Right atrium auricular region (tissue), 2 donors: ENCODE data around the gene ST7. TPM values are rescaled to one million over a fixed set of nuclear protein-coding genes. Genes with fewer than 3 reads are reported as not detected.

Experiments
- DNase-seq: peaks from one replicate; pipeline ENCODE4 v3.0.0-alpha.2; 2019; ENCODE audit warnings: low spot score
- H3K27ac ChIP-seq, 2 donors: fragments of 200-600 bp; sonication (generic); 1 replicate in 1 of 2; 2 replicates in 1 of 2; pipeline ENCODE4 v1.5.1; 2016 to 2019
- H3K27me3 ChIP-seq, 2 donors: fragments of 200-600 bp; sonication (generic); one replicate each; pipeline versions ENCODE4 v1.5.1 to v1.6.0; 2017 to 2019
- H3K36me3 ChIP-seq: fragments of 200-600 bp; sonication (generic); one replicate; pipeline ENCODE4 v1.5.1; 2016
- H3K4me1 ChIP-seq, 2 donors: fragments of 200-600 bp; sonication (generic); one replicate each; pipeline versions ENCODE4 v1.5.1 to v1.6.0; 2017 to 2019
- H3K4me3 ChIP-seq, 2 donors: fragments of 200-600 bp; sonication (generic); 1 replicate in 1 of 2; 2 replicates in 1 of 2; pipeline ENCODE4 v1.5.1; 2017 to 2019; ENCODE audit warnings: mild to moderate bottlenecking in 1 of 2, moderate library complexity in 1 of 2
- H3K9me3 ChIP-seq, 2 donors: fragments of 200-600 bp; sonication (generic); one replicate each; pipeline ENCODE4 v1.5.1; 2019
- total RNA-seq, 2 donors: library from RNA; depleted of rRNA; stranded (reverse); fragments of >200 nt; gene quantifications; one replicate each; pipeline ENCODE4 v1.1.0, GENCODE V29; 2016
- TF ChIP-seq, protein P1 (sequence below), 2 donors: fragments of 200-600 bp; sonication (generic); IDR thresholded peaks; one replicate each; pipeline ENCODE4 v1.5.1; 2019; ENCODE audit warnings: antibody characterized with exemption in 2 of 2

ST7 gene
- total RNA-seq, 2 donors from 2014 or later: 45.4 to 48.1 TPM

DNA sequence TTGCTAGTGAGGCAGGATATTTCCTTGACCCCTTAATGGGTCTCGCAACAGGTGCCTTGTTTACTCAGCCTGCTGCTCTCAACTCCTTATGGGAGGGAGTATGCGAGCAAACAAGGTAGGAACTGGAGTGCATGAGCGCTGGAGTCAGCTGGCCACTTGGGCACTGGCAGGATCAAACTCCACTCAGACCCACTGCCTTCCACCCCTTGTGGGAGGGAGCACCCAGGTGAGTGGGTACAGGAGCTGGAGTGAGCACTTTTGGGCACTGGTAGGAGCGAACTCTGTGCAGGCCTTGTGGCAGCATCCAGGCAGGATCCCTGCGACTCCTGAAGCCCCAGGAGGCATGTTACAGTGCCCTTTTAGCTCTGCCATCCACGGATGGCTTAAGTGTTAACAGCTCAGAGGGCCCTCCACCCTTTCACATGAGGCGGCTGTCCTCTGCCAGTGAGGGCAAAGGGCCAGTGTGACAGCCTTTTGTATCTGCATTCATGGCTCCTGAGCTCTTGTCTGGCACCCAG, 123.2 kb downstream of the ST7 start:
- no peaks in the 10 kb centered on the region for H3K36me3 ChIP-seq

DNA sequence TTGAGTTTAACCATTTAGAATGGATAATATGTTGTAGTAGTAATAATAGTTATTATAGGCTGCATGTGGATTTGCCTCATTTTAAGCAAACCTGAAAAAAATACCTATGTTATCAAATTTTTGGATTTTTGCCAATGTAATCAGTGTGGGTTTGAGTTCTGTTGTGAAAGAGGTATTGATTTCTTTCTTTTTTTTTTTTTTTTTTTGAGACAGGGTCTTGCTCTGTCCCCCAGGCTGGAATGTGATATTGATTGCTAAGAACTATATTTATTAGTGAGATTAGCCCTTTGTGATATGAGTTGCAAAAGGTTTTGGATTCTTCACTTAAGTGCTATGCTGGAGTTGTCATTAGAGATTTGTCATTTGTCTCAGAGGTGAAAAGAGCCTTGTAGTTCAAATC, 124.4 kb downstream of the ST7 start:
- H3K4me3 ChIP-seq: no peak overlapping the region
- DNase-seq: no peak
- no peak overlapping the region for H3K27ac ChIP-seq
- H3K27me3 ChIP-seq: no peaks in the 10 kb centered on the region
- TF ChIP-seq, protein P1, sequence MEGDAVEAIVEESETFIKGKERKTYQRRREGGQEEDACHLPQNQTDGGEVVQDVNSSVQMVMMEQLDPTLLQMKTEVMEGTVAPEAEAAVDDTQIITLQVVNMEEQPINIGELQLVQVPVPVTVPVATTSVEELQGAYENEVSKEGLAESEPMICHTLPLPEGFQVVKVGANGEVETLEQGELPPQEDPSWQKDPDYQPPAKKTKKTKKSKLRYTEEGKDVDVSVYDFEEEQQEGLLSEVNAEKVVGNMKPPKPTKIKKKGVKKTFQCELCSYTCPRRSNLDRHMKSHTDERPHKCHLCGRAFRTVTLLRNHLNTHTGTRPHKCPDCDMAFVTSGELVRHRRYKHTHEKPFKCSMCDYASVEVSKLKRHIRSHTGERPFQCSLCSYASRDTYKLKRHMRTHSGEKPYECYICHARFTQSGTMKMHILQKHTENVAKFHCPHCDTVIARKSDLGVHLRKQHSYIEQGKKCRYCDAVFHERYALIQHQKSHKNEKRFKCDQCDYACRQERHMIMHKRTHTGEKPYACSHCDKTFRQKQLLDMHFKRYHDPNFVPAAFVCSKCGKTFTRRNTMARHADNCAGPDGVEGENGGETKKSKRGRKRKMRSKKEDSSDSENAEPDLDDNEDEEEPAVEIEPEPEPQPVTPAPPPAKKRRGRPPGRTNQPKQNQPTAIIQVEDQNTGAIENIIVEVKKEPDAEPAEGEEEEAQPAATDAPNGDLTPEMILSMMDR (IDR thresholded peaks at IDR 0.05): no peak
- H3K36me3 ChIP-seq: no peaks in the 10 kb centered on the region
- H3K9me3 ChIP-seq: no peaks in the 10 kb centered on the region
- H3K4me1 ChIP-seq: peaks cover 0 to 24% of the 10 kb centered on the region in 2 donors

More for the DNA sequence above, 123.2 kb downstream of the ST7 start:
- DNase-seq: no peak
- Histone ChIP-seq H3K4me3 (no peak overlapping the region), H3K27me3 (no peaks in the 10 kb centered on the region), H3K9me3 (no peaks in the 10 kb centered on the region), H3K4me1 (peaks cover 0 to 35% of the 10 kb centered on the region in 2 donors), H3K27ac (peak overlapping the region; percentile 24 to 75)
- TF ChIP-seq, protein P1 (IDR thresholded peaks at IDR 0.05): no peak

DNA sequence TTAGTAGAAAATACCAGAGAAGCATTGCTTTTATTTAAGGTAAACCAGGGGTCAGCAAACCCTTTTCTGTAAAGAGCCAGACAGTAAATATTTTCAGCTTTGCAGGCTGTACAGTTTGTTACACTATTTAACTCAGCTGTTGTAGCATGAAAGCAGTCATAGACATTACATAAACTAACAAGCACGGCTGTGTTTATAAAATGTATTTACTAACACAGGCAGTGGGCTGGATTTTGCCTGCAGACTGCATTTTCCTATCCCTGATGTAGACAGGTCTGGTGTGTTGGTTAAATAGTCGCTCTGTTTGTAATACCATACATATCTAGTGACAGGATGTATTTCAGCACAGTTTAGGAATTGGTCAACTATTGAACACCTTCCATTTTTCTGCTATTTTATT, 129.3 kb downstream of the ST7 start:
- peaks cover 0 to 8% of the 10 kb centered on the region in 2 donors for H3K4me1 ChIP-seq
- H3K9me3 ChIP-seq: no peaks in the 10 kb centered on the region
- H3K27me3 ChIP-seq: no peaks in the 10 kb centered on the region
- H3K27ac ChIP-seq: no peak overlapping the region
- TF ChIP-seq, protein P1 (IDR thresholded peaks at IDR 0.05): no peak
- no peak for DNase-seq
- H3K36me3 ChIP-seq: no peaks in the 10 kb centered on the region
- H3K4me3 ChIP-seq: no peak overlapping the region

DNA sequence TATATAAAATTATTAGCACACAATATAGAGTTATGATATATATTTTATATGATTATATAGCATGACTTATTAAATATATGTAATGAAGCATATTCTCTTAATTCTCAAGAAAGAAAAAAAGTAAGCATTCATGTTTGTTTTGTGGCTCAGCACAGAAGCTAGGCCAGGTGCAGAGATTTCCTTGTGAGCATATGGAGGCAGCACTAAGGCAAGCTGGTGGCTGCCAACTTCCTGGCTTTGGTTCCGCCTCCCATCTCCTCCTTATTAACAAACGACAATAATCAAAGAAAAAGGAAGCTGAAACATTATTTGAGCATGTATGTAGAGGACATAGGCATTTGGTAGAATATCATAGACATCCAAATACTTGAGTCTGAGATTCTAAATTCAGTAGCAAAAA, 130.3 kb downstream of the ST7 start:
- H3K36me3 ChIP-seq: no peaks in the 10 kb centered on the region
- H3K27ac ChIP-seq: no peak overlapping the region
- H3K4me1 ChIP-seq: peaks cover 0 to 8% of the 10 kb centered on the region in 2 donors
- H3K9me3 ChIP-seq: no peaks in the 10 kb centered on the region
- no peak for DNase-seq
- no peaks in the 10 kb centered on the region for H3K27me3 ChIP-seq
- TF ChIP-seq, protein P1 (IDR thresholded peaks at IDR 0.05): no peak
- H3K4me3 ChIP-seq: no peak overlapping the region

DNA sequence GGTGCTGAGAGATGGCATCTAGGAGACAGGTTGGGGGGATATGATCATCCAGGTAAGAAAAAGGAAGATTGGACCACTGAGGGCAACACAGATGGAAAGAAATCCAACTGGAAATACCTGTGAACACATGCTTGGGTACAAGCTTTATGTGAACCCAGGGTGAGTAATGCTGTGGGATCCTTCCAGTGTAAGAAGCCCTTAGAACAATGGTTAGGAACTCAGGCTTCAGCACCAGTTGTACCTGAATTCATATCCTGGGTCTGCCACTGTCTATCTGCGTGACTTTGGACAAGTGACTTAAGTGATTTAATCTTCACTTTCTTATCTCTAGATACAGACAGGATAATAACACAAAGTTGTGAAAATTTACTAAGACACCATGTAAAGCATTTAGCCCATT, 131.0 kb downstream of the ST7 start:
- peaks cover 0 to 8% of the 10 kb centered on the region in 2 donors for H3K4me1 ChIP-seq
- no peak for DNase-seq
- no peaks in the 10 kb centered on the region for H3K27me3 ChIP-seq
- TF ChIP-seq, protein P1 (IDR thresholded peaks at IDR 0.05): no peak
- no peak overlapping the region for H3K27ac ChIP-seq
- H3K36me3 ChIP-seq: no peaks in the 10 kb centered on the region
- no peaks in the 10 kb centered on the region for H3K9me3 ChIP-seq
- H3K4me3 ChIP-seq: no peak overlapping the region

DNA sequence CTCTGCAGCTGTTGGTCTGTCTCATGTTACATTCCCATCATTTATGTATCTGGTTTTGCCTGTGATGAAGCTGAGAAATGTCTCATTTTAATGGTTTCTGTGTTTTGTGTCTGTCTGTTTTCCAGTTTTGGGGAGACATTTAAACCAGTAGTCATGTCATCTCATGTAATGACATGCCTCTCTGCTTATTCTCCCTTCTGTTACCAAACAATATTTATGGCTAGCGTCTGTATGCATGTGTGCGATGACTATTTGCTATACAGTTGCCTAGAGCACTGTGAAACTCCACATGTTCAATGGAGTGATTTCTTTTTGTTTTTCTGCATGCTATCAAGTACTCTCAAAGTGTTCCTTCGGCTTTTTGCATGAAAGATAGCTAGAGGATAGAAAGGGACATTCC, 132.0 kb downstream of the ST7 start:
- Histone ChIP-seq H3K4me1 (peaks cover 0 to 8% of the 10 kb centered on the region in 2 donors), H3K4me3 (no peak overlapping the region), H3K36me3 (no peaks in the 10 kb centered on the region), H3K9me3 (no peaks in the 10 kb centered on the region), H3K27me3 (no peaks in the 10 kb centered on the region), H3K27ac (no peak overlapping the region)
- DNase-seq: no peak
- TF ChIP-seq, protein P1 (IDR thresholded peaks at IDR 0.05): no peak
